HCT116 (cell line): Measurements from ENCODE around the gene INPP5E. TPM values are rescaled to one million over a fixed set of nuclear protein-coding genes. Genes with fewer than 3 reads are reported as not detected.

Experiments
- ATAC-seq: fragments of 200-7000 bp; cut with Tn5 transposase; 2 replicates; pipeline ENCODE4 v1.9.1; 2020; ENCODE audit warnings: mild to moderate bottlenecking, moderate library complexity
- BruUV-seq: library from RNA; stranded (reverse); fragments of 400-500 nt; replicated peaks from 2 replicates; lab custom pipeline; 2021; lab: Mats Ljungman, UMichigan
- CTCF ChIA-PET: fragments of 300-600 bp; sonication (Branson Sonifier 250); formaldehyde crosslinking; loops from one replicate; lab custom pipeline; 2021; ENCODE audit warnings: antibody characterized with exemption; lab: Charles Lee
- POLR2A ChIA-PET: fragments of 300-600, 350-600 bp; sonication (Branson Sonifier 250); formaldehyde crosslinking; loops from one replicate; lab custom pipeline; 2021; ENCODE audit warnings: antibody characterized with exemption; lab: Charles Lee
- RAD21 ChIA-PET, 2 experiments: fragments of 300-600 bp; sonication (Branson Sonifier 250); formaldehyde crosslinking; loops; one replicate each; lab custom pipeline; 2023; ENCODE audit warnings: low total read pairs in 2 of 2; ENCODE audit not compliant: uncharacterized antibody in 2 of 2, unreplicated experiment in 2 of 2, low non-redundant PET in 1 of 2; lab: Charles Lee
- DNase-seq: peaks from one replicate; pipeline ENCODE4 v3.0.0-alpha.2; 2010; ENCODE audit warnings: low read depth, low spot score
- H2AFZ ChIP-seq: fragments of 200-600 bp; shearing (Covaris generic), sonication (generic); 2 replicates; pipeline ENCODE4 v1.6.1; 2017; ENCODE audit warnings: low read depth, mixed run types, mixed read lengths, antibody characterized with exemption, low read length; ENCODE audit not compliant: poor library complexity, severe bottlenecking
- H3K27ac ChIP-seq: 2 replicates; pipeline ENCODE4 v1.5.1; 2012; ENCODE audit warnings: low read depth, low read length
- H3K27me3 ChIP-seq: fragments of 200-600 bp; sonication (generic); 2 replicates; pipeline ENCODE4 v1.6.1; 2016; ENCODE audit warnings: mixed run types, low read length, mixed read lengths; ENCODE audit not compliant: insufficient read depth
- H3K36me3 ChIP-seq, 2 experiments: fragments of 200-500 bp in 1 of 2; fragments of 200-600 bp in 1 of 2; sonication (Bioruptor generic) in 1 of 2; sonication (generic) in 1 of 2; 2 replicates each; pipeline versions ENCODE4 v1.5.1 to v1.6.1; 2014 to 2016; ENCODE audit warnings: low read length in 2 of 2, inconsistent platforms in 1 of 2, mixed read lengths in 1 of 2, mixed run types in 1 of 2; ENCODE audit not compliant: insufficient read depth in 2 of 2, control insufficient read depth in 1 of 2
- H3K4me1 ChIP-seq, 2 experiments: fragments of 200-600 bp in 1 of 2; sonication (generic) in 1 of 2; 2 replicates each; pipeline versions ENCODE4 v1.5.1 to v1.6.1; 2012 to 2017; ENCODE audit warnings: low read length in 2 of 2, inconsistent platforms in 1 of 2, mild to moderate bottlenecking in 1 of 2, mixed read lengths in 1 of 2, mixed run types in 1 of 2, moderate library complexity in 1 of 2; ENCODE audit not compliant: insufficient read depth in 2 of 2, control insufficient read depth in 1 of 2
- H3K4me2 ChIP-seq: fragments of 200-600 bp; sonication (generic); 2 replicates; pipeline ENCODE4 v1.6.1; 2017; ENCODE audit warnings: mixed run types, low read length, mixed read lengths
- H3K4me3 ChIP-seq, 2 experiments: fragments of 200-600 bp in 1 of 2; sonication (generic) in 1 of 2; replicated peaks in 1 of 2; 2 replicates each; pipeline ENCODE4 v1.5.1; 2011 to 2016; ENCODE audit warnings: low read length in 2 of 2, control low read depth in 1 of 2, low read depth in 1 of 2, mild to moderate bottlenecking in 1 of 2, mixed read lengths in 1 of 2, mixed run types in 1 of 2
- H3K79me2 ChIP-seq: fragments of 200-600 bp; sonication (generic); 2 replicates; pipeline ENCODE4 v1.6.1; 2017; ENCODE audit warnings: mild to moderate bottlenecking, mixed run types, low read length, moderate library complexity, mixed read lengths; ENCODE audit not compliant: insufficient read depth
- H3K9ac ChIP-seq: fragments of 200-600 bp; sonication (generic); 2 replicates; pipeline ENCODE4 v1.6.1; 2016; ENCODE audit warnings: low read length, mixed read lengths
- H3K9me2 ChIP-seq: fragments of 200-600 bp; sonication (generic), shearing (Covaris generic); 2 replicates; pipeline ENCODE4 v1.6.1; 2017; ENCODE audit warnings: mixed run types, mild to moderate bottlenecking, moderate library complexity; ENCODE audit not compliant: insufficient read depth
- H3K9me3 ChIP-seq, 2 experiments: fragments of 200-500 bp in 1 of 2; fragments of 200-600 bp in 1 of 2; sonication (Bioruptor generic) in 1 of 2; sonication (generic) in 1 of 2; 2 replicates each; pipeline ENCODE4 v1.6.1; 2014 to 2017; ENCODE audit warnings: low read length in 2 of 2, mixed read lengths in 2 of 2, inconsistent platforms in 1 of 2, low read depth in 1 of 2, mild to moderate bottlenecking in 1 of 2, mixed run types in 1 of 2, moderate library complexity in 1 of 2; ENCODE audit not compliant: control insufficient read depth in 1 of 2, insufficient read depth in 1 of 2
- H4K20me1 ChIP-seq: fragments of 200-600 bp; sonication (generic), shearing (Covaris generic); 2 replicates; pipeline ENCODE4 v1.6.1; 2017; ENCODE audit warnings: mixed run types, mild to moderate bottlenecking, moderate library complexity; ENCODE audit not compliant: insufficient read depth
- CEBPB ChIP-seq: IDR thresholded peaks from 2 replicates; pipeline ENCODE4 v1.6.1; 2012; ENCODE audit warnings: low read depth
- EZH2 ChIP-seq: fragments of 200-600 bp; sonication (generic); IDR thresholded peaks from 2 replicates; pipeline ENCODE4 v1.6.1; 2017; ENCODE audit warnings: antibody characterized with exemption, mixed run types
- FOSL1 ChIP-seq: IDR thresholded peaks from 2 replicates; pipeline ENCODE4 v1.6.1; 2012; ENCODE audit warnings: low read depth
- JUND ChIP-seq: IDR thresholded peaks from 2 replicates; pipeline ENCODE4 v1.6.1; 2012
- RAD21 ChIP-seq: IDR thresholded peaks from 2 replicates; pipeline ENCODE4 v1.6.1; 2012; ENCODE audit warnings: low read depth, mild to moderate bottlenecking
- REST ChIP-seq: IDR thresholded peaks from 2 replicates; pipeline ENCODE4 v1.6.1; 2012; ENCODE audit warnings: low read depth
- SIN3A ChIP-seq: IDR thresholded peaks from 2 replicates; pipeline ENCODE4 v1.6.1; 2012; ENCODE audit warnings: low read depth
- TCF7L2 ChIP-seq: IDR thresholded peaks from 2 replicates; pipeline ENCODE4 v1.7.0; 2011; ENCODE audit warnings: borderline replicate concordance, inconsistent platforms; ENCODE audit not compliant: insufficient read depth, insufficient read length; ENCODE audit errors: extremely low read depth
- ZBTB33 ChIP-seq: IDR thresholded peaks from 2 replicates; pipeline ENCODE4 v1.6.1; 2011; ENCODE audit warnings: mild to moderate bottlenecking, low read length, moderate library complexity; ENCODE audit not compliant: insufficient replicate concordance; ENCODE audit errors: extremely low read depth
- ZFX ChIP-seq: fragments of 450-650 bp; IDR thresholded peaks from 2 replicates; pipeline ENCODE4 v1.6.1; 2017
- ZNF274 ChIP-seq: fragments of 200-500 bp; sonication (Bioruptor generic); IDR thresholded peaks from 2 replicates; pipeline ENCODE4 v1.6.1; 2014; ENCODE audit warnings: mild to moderate bottlenecking, low read depth, low read length, inconsistent platforms
- intact Hi-C: fragments of 100-400 bp; cut with micrococcal nuclease; formaldehyde crosslinking; loops from 2 replicates; pipeline ENCODE4 v1.10.0; 2022
- total RNA-seq: library from RNA; stranded (reverse); gene quantifications from one replicate; pipeline ENCODE4 v1.2.1, GENCODE V29; 2021; ENCODE audit not compliant: unreplicated experiment
- TF ChIP-seq, protein P1 (sequence below): IDR thresholded peaks from 2 replicates; pipeline ENCODE4 v1.6.1; 2012

Gene INPP5E
- total RNA-seq, 1 experiment from 2014 or later, result 23.8 TPM

DNA sequence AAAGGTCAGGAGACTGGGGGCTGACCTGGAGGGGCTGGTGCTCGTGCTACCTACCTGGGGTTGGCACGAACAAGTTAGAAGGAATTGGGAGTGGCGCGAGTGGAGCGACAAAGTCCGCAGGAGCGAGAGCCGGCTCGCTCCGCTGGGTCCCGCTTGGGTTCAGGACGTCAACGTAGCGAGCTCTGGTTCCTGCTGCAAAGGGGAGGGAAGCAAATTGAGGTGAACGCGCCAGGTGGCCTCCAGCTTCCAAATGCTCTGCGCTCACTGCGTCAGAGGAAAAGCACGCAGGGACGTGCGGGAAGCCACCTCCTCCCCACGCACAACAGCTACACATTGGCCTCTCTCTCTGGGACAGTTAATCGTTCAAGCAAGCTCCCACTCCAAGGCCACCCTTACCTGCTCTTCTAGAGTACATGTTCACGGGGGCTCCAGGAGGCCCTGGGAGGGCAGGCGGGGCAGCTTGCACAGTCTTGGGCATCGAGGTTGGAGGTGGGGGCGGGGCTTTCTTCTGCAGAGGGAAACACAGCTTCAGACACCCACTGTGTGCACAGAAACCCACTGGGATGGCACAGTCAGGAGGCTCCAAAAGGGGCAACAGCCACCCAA lies 7.6 kb upstream of the INPP5E start:
- DNase-seq, result no peak
- TF ChIP-seq CEBPB (no peak), JUND (no peak), ZFX (no peak), REST (no peak), ZNF274 (no peak), ZBTB33 (no peak), EZH2 (no peak), RAD21 (no peak), FOSL1 (no peak), TCF7L2 (no peak), SIN3A (no peak)
- TF ChIP-seq, protein P1, sequence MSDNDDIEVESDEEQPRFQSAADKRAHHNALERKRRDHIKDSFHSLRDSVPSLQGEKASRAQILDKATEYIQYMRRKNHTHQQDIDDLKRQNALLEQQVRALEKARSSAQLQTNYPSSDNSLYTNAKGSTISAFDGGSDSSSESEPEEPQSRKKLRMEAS, result no peak
- peaks cover 43 to 64% of the 10 kb centered on the region in 2 experiments for H3K36me3 ChIP-seq
- H2AFZ ChIP-seq, result no peak overlapping the region
- H4K20me1 ChIP-seq, result no peaks in the 10 kb centered on the region
- no peaks in the 10 kb centered on the region for H3K9me2 ChIP-seq
- H3K9ac ChIP-seq, result no peak overlapping the region
- no peak overlapping the region for H3K27ac ChIP-seq
- ChIA-PET POLR2A (no interaction called here), CTCF (no interaction called here), RAD21 (no interaction called here)
- H3K79me2 ChIP-seq, result peaks cover 3% of the 10 kb centered on the region; the same call in 1 of the 2 replicates
- intact Hi-C loops, result no loop called here
- no peaks in the 10 kb centered on the region for H3K27me3 ChIP-seq
- H3K4me3 ChIP-seq, result no peak overlapping the region
- ATAC-seq, result no peak
- no TSS peak for BruUV-seq
- H3K4me2 ChIP-seq, result no peak overlapping the region
- no peaks in the 10 kb centered on the region for H3K4me1 ChIP-seq
- no peaks in the 10 kb centered on the region for H3K9me3 ChIP-seq
